Uterus (tissue), 4 donors: ENCODE measurements around the gene CCNY. TPM values are rescaled to one million over a fixed set of nuclear protein-coding genes. Genes with fewer than 3 reads are reported as not detected.

Experiments used
- DNase-seq, 2 donors: peaks; one replicate each; pipeline ENCODE4 v3.0.0-alpha.2; 2019 to 2020
- H3K27ac ChIP-seq, 2 donors: fragments of 200-600 bp; sonication (generic); 1 replicate in 1 of 2; 2 replicates in 1 of 2; pipeline ENCODE4 v1.5.1; 2016 to 2018
- H3K27me3 ChIP-seq, 2 donors: fragments of 200-600 bp; sonication (generic); one replicate each; pipeline ENCODE4 v1.5.1; 2018 to 2019; ENCODE audit warnings: control low read depth in 1 of 2
- H3K36me3 ChIP-seq, 2 donors: fragments of 200-600 bp; sonication (generic); one replicate each; pipeline ENCODE4 v1.5.1; 2019; ENCODE audit warnings: control low read depth in 1 of 2
- H3K4me1 ChIP-seq, 2 donors: fragments of 200-600 bp; sonication (generic); one replicate each; pipeline ENCODE4 v1.5.1; 2018 to 2019; ENCODE audit warnings: control low read depth in 1 of 2
- H3K4me3 ChIP-seq, 2 donors: fragments of 200-600 bp; sonication (generic); 1 replicate in 1 of 2; 2 replicates in 1 of 2; pipeline ENCODE4 v1.5.1; 2018 to 2019; ENCODE audit warnings: mild to moderate bottlenecking in 1 of 2
- H3K9me3 ChIP-seq, 2 donors: fragments of 200-600 bp; sonication (generic); one replicate each; pipeline ENCODE4 v1.5.1; 2019; ENCODE audit warnings: control low read depth in 1 of 2
- CTCF ChIP-seq, 4 experiments: fragments of 200-600 bp in 2 of 4; fragments of 450-650 bp in 2 of 4; sonication (generic) in 2 of 4; IDR thresholded peaks; one replicate each; pipeline ENCODE4 v1.5.1; 2016 to 2019; ENCODE audit warnings: antibody characterized with exemption in 4 of 4, mild to moderate bottlenecking in 2 of 4, moderate library complexity in 1 of 4
- POLR2A ChIP-seq, 2 donors: fragments of 450-650 bp; IDR thresholded peaks; one replicate each; pipeline ENCODE4 v1.6.1; 2016; ENCODE audit warnings: antibody characterized with exemption in 2 of 2, mild to moderate bottlenecking in 1 of 2, moderate library complexity in 1 of 2
- intact Hi-C: fragments of 100-400 bp; cut with DNase I; formaldehyde crosslinking; loops from one replicate; pipeline ENCODE4 v1.15.1; 2023; ENCODE audit warnings: low total_unique reads
- total RNA-seq, 4 donors: library from RNA; depleted of rRNA in 3 of 4; stranded (reverse); fragments of >200 nt in 3 of 4; gene quantifications; one replicate each; pipeline versions ENCODE4 v1.1.0 to v1.2.4, GENCODE V29; 2014 to 2023
- donor health status: DM: yes; HTN: yes; CAD: no.

The CCNY gene
- total RNA-seq, 4 donors from 2014 or later, result 28.2 to 79.2 (median 46.2) TPM

GRCh38 chr10:35607475-35608327 lies 271.4 kb downstream of the CCNY start:
- Histone ChIP-seq H3K4me3 (peak overlapping the region in 1 of 2 donors; percentile 36), H3K9me3 (no peaks in the 10 kb centered on the region), H3K27ac (no peak overlapping the region), H3K36me3 (no peaks in the 10 kb centered on the region), H3K27me3 (peaks cover 3 to 5% of the 10 kb centered on the region in 2 donors), H3K4me1 (no peaks in the 10 kb centered on the region)
- DNase-seq, result no peak
- intact Hi-C loops, result no loop called here
- no peak for TF ChIP-seq POLR2A (IDR thresholded peaks at IDR 0.05)
- no peak for TF ChIP-seq CTCF (IDR thresholded peaks at IDR 0.05)

GRCh38 chr10:35608328-35608672 lies 272.0 kb downstream of the CCNY start:
- no peak for TF ChIP-seq CTCF (IDR thresholded peaks at IDR 0.05)
- TF ChIP-seq POLR2A (IDR thresholded peaks at IDR 0.05), result no peak
- no peak for DNase-seq
- Histone ChIP-seq H3K4me3 (peak overlapping the region in 1 of 2 donors; percentile 36), H3K27ac (no peak overlapping the region), H3K36me3 (no peaks in the 10 kb centered on the region), H3K27me3 (peaks cover 3 to 5% of the 10 kb centered on the region in 2 donors), H3K9me3 (no peaks in the 10 kb centered on the region), H3K4me1 (no peaks in the 10 kb centered on the region)
- intact Hi-C loops, result no loop called here

GRCh38 chr10:35611750-35612149 lies 275.4 kb downstream of the CCNY start:
- Histone ChIP-seq H3K36me3 (no peaks in the 10 kb centered on the region), H3K4me1 (no peaks in the 10 kb centered on the region), H3K9me3 (no peaks in the 10 kb centered on the region), H3K27ac (no peak overlapping the region), H3K27me3 (peaks cover under 1 to 5% of the 10 kb centered on the region in 2 donors), H3K4me3 (no peak overlapping the region)
- TF ChIP-seq POLR2A (IDR thresholded peaks at IDR 0.05) (no peak), CTCF (IDR thresholded peaks at IDR 0.05) (no peak)
- intact Hi-C loops, result no loop called here
- no peak for DNase-seq

GRCh38 chr10:35612385-35613106 lies 276.2 kb downstream of the CCNY start:
- no peak overlapping the region for H3K4me3 ChIP-seq
- H3K27me3 ChIP-seq, result peaks cover 0 to 5% of the 10 kb centered on the region in 2 donors
- H3K36me3 ChIP-seq, result no peaks in the 10 kb centered on the region
- TF ChIP-seq POLR2A (IDR thresholded peaks at IDR 0.05) (no peak), CTCF (IDR thresholded peaks at IDR 0.05) (no peak)
- no peaks in the 10 kb centered on the region for H3K4me1 ChIP-seq
- DNase-seq, result no peak
- H3K9me3 ChIP-seq, result no peaks in the 10 kb centered on the region
- intact Hi-C loops, result no loop called here
- no peak overlapping the region for H3K27ac ChIP-seq

- intact Hi-C loops, result no loop called here
- H3K4me1 ChIP-seq, result no peaks in the 10 kb centered on the region
- H3K27me3 ChIP-seq, result peaks cover 0 to 4% of the 10 kb centered on the region in 2 donors
- no peak overlapping the region for H3K4me3 ChIP-seq
- no peaks in the 10 kb centered on the region for H3K36me3 ChIP-seq
- TF ChIP-seq POLR2A (IDR thresholded peaks at IDR 0.05) (no peak), CTCF (IDR thresholded peaks at IDR 0.05) (no peak)
- no peak for DNase-seq
- no peaks in the 10 kb centered on the region for H3K9me3 ChIP-seq
- H3K27ac ChIP-seq, result no peak overlapping the region
These were observed 276.8 kb downstream of the CCNY start for GRCh38 chr10:35613107-35613440.
